K562 (cell line): Measurements from ENCODE around the gene SGIP1. TPM values are rescaled to one million over a fixed set of nuclear protein-coding genes. Genes with fewer than 3 reads are reported as not detected.

Experiments used
- ATAC-seq: fragments of 200-7000 bp; cut with Tn5 transposase; 3 replicates; pipeline ENCODE4 v1.9.1; 2020; ENCODE audit warnings: moderate library complexity
- BruUV-seq: library from RNA; stranded (reverse); fragments of 400-500 nt; replicated peaks from 2 replicates; lab custom pipeline; 2021; lab: Mats Ljungman, UMichigan
- CTCF ChIA-PET: fragments of 300-600 bp; formaldehyde crosslinking; extraction: SDS; loops from one replicate; lab custom pipeline; 2021; ENCODE audit warnings: low intra/inter-chr PET ratio; lab: Yijun Ruan, JAX
- POLR2A ChIA-PET: fragments of 300-600, 350-650 bp; sonication (Branson Sonifier 250); formaldehyde crosslinking; extraction: SDS; loops from one replicate; lab custom pipeline; 2021; ENCODE audit warnings: antibody characterized with exemption, inconsistent platforms; lab: Yijun Ruan, JAX
- DNase-seq, 4 experiments: peaks; one replicate each; pipeline versions ENCODE4 v3.0.0 to v3.0.0-alpha.2; 2011 to 2018; ENCODE audit warnings: low spot score in 3 of 4, mixed read lengths in 3 of 4; ENCODE audit errors: extremely low read depth in 1 of 4
- FAIRE-seq: peaks from 2 replicates; lab custom pipeline; 2011; peaks lifted over from hg19 to GRCh38; lab: Jason Lieb, UNC
- H2AFZ ChIP-seq: 2 replicates; pipeline ENCODE4 v1.6.0; 2011; ENCODE audit warnings: low read depth, low read length, control low read depth, inconsistent platforms
- H3K27ac ChIP-seq: fragments of 200-600 bp; 3 replicates; pipeline ENCODE4 v1.8.0; 2011; ENCODE audit warnings: low read depth, mild to moderate bottlenecking, control low read depth, inconsistent platforms, low read length, moderate library complexity, mixed read lengths; ENCODE audit errors: extremely low read depth
- H3K27me3 ChIP-seq, 2 experiments: fragments of 300-600 bp in 1 of 2; 2 replicates in 1 of 2; 3 replicates in 1 of 2; pipeline versions ENCODE4 v1.6.0 to v1.8.0; 2011; ENCODE audit warnings: inconsistent platforms in 2 of 2, low read length in 2 of 2, mild to moderate bottlenecking in 1 of 2, mixed read lengths in 1 of 2, moderate library complexity in 1 of 2; ENCODE audit not compliant: control insufficient read depth in 2 of 2, insufficient read depth in 2 of 2
- H3K36me3 ChIP-seq: fragments of 300-600 bp; 3 replicates; pipeline ENCODE4 v1.8.0; 2011; ENCODE audit warnings: mild to moderate bottlenecking, low read length, inconsistent platforms; ENCODE audit not compliant: control insufficient read depth, insufficient read depth
- H3K4me1 ChIP-seq, 2 experiments: fragments of 200-600 bp in 1 of 2; replicated peaks in 1 of 2; 2 replicates in 1 of 2; 3 replicates in 1 of 2; pipeline versions ENCODE4 v1.5.1 to v1.8.0; 2011; ENCODE audit warnings: inconsistent platforms in 2 of 2, low read length in 2 of 2, mild to moderate bottlenecking in 1 of 2, mixed read lengths in 1 of 2, moderate library complexity in 1 of 2; ENCODE audit not compliant: control insufficient read depth in 2 of 2, insufficient read depth in 2 of 2
- H3K4me2 ChIP-seq: 2 replicates; pipeline ENCODE4 v1.6.1; 2011; ENCODE audit warnings: low read length, control low read depth, inconsistent platforms, mixed read lengths; ENCODE audit not compliant: insufficient read depth
- H3K4me3 ChIP-seq: fragments of 200-600 bp; sonication (generic), shearing (Covaris generic); 2 replicates; pipeline ENCODE4 v1.5.1; 2016; ENCODE audit warnings: control low read depth, inconsistent platforms
- H3K79me2 ChIP-seq: fragments of 200-600 bp; 3 replicates; pipeline ENCODE4 v1.8.0; 2011; ENCODE audit warnings: low read length, inconsistent platforms; ENCODE audit not compliant: control insufficient read depth, insufficient read depth
- H3K9ac ChIP-seq, 2 experiments: 2 replicates each; pipeline versions ENCODE4 v1.6.0 to v1.6.1; 2011; ENCODE audit warnings: low read depth in 2 of 2, low read length in 2 of 2, control low read depth in 1 of 2, inconsistent platforms in 1 of 2, mild to moderate bottlenecking in 1 of 2, mixed read lengths in 1 of 2; ENCODE audit not compliant: insufficient read depth in 1 of 2
- H3K9me1 ChIP-seq: one replicate; pipeline ENCODE4 v1.6.0; 2011; ENCODE audit warnings: inconsistent platforms, mild to moderate bottlenecking, low read length, moderate library complexity; ENCODE audit not compliant: control insufficient read depth, insufficient read depth
- H3K9me3 ChIP-seq: replicated peaks from 2 replicates; pipeline ENCODE4 v1.5.1; 2011; ENCODE audit warnings: low read depth, low read length, inconsistent platforms; ENCODE audit not compliant: control insufficient read depth, insufficient read depth
- H4K20me1 ChIP-seq: replicated peaks from 2 replicates; pipeline ENCODE4 v1.6.1; 2011; ENCODE audit warnings: low read length, inconsistent platforms, mixed read lengths; ENCODE audit not compliant: control insufficient read depth, insufficient read depth
- CHD4 ChIP-seq: fragments of 200-600 bp; sonication (generic); IDR thresholded peaks from 3 replicates; pipeline ENCODE4 v1.6.1; 2012; ENCODE audit warnings: low read depth, mild to moderate bottlenecking, mixed read lengths, low read length, inconsistent platforms; ENCODE audit not compliant: insufficient read depth, insufficient replicate concordance, poor library complexity, severe bottlenecking
- HBP1 ChIP-seq: fragments of 450-650 bp; formaldehyde crosslinking; IDR thresholded peaks from 2 replicates; pipeline ENCODE4 v1.4.0; 2022; ENCODE audit warnings: missing genetic modification characterization
- HDAC1 ChIP-seq, 2 experiments: fragments of 450-650 bp; IDR thresholded peaks; 2 replicates each; pipeline ENCODE4 v1.6.1; 2016 to 2017; ENCODE audit warnings: inconsistent platforms in 1 of 2, mild to moderate bottlenecking in 1 of 2, moderate library complexity in 1 of 2
- MCM3 ChIP-seq: fragments of 450-650 bp; IDR thresholded peaks from 2 replicates; pipeline ENCODE4 v1.6.1; 2016
- MYBL2 ChIP-seq, 2 experiments: fragments of 450-650 bp in 1 of 2; sonication (generic) in 1 of 2; formaldehyde crosslinking in 1 of 2; IDR thresholded peaks; 2 replicates each; pipeline versions ENCODE4 v1.6.1 to v1.8.1; 2017 to 2022; ENCODE audit warnings: borderline replicate concordance in 1 of 2, inconsistent platforms in 1 of 2, low read depth in 1 of 2, mild to moderate bottlenecking in 1 of 2, missing genetic modification reagents in 1 of 2, moderate library complexity in 1 of 2
- NEUROD1 ChIP-seq: fragments of 150-350 bp; IDR thresholded peaks from 2 replicates; pipeline ENCODE4 v1.6.1; 2014; ENCODE audit warnings: borderline replicate concordance, low read length, low read depth; ENCODE audit not compliant: partially characterized antibody
- RNF2 ChIP-seq: sonication (generic); IDR thresholded peaks from 2 replicates; pipeline ENCODE4 v1.6.1; 2016
- ZNF239 ChIP-seq: fragments of 250-450 bp; sonication (Bioruptor Pico); IDR thresholded peaks from 2 replicates; pipeline ENCODE4 v1.4.0; 2020; ENCODE audit warnings: mild to moderate bottlenecking
- ZNF740 ChIP-seq, 3 experiments: fragments of 200-800 bp in 1 of 3; sonication (Bioruptor generic) in 1 of 3; sonication (generic) in 1 of 3; formaldehyde crosslinking in 1 of 3; IDR thresholded peaks; 2 replicates each; pipeline versions ENCODE4 v1.6.1 to v1.8.0; 2016 to 2022; ENCODE audit warnings: mild to moderate bottlenecking in 2 of 3, missing compliant biosample characterization in 2 of 3, missing genetic modification characterization in 2 of 3, missing genetic modification reagents in 1 of 3
- WGBS: fragments of 100-300 bp; shearing (Covaris generic); methylation state at CpG from one replicate; pipeline ENCODE4 v1.1.6; 2016; ENCODE audit warnings: low coverage, mixed read lengths; ENCODE audit not compliant: insufficient coverage; ENCODE audit errors: missing lambda C conversion rate; 5-methylcytosine and 5-hydroxymethylcytosine counted together
- in situ Hi-C: fragments of 300-500 bp; cut with MboI; formaldehyde crosslinking; loops from 4 replicates; pipeline ENCODE4 v1.15.0; 2018; ENCODE audit warnings: inconsistent platforms, mixed read lengths
- intact Hi-C: fragments of 100-400 bp; cut with micrococcal nuclease; formaldehyde crosslinking; loops from 2 replicates; pipeline ENCODE4 v1.14.2; 2022
- polyA plus RNA-seq, 8 experiments: library from polyadenylated mRNA; depleted of rRNA in 4 of 8; stranded (reverse) in 5 of 8; unstranded in 3 of 8; fragments of >200 nt; fragmentation: Nextera tagmentation in 2 of 8; fragmentation: Illumina TruSeq in 1 of 8; extraction: Ambion mirVana in 2 of 8; extraction: Trizol in 1 of 8; gene quantifications; 2 replicates each; pipeline versions ENCODE4 v1.2.1 to v1.2.3, GENCODE V29; 2011 to 2014; ENCODE audit warnings: inconsistent platforms in 1 of 8, missing spikeins in 1 of 8
- total RNA-seq, 7 experiments: library from RNA; depleted of rRNA in 6 of 7; stranded (reverse); fragments of >200 nt in 6 of 7; fragmentation: Illumina TruSeq in 2 of 7; extraction: Trizol in 2 of 7; gene quantifications; 2 replicates each; pipeline versions ENCODE4 v1.2.1 to v1.2.3, GENCODE V29; 2011 to 2021; ENCODE audit warnings: low replicate concordance in 1 of 7

Gene SGIP1
- total and polyA plus RNA-seq, 9 of the 15 experiments (the other 6 are each of a cell fraction or from before 2014, with no cell fraction given) = 0.07 to 0.35 TPM; not detected in 7

- in situ Hi-C loops (no loop called here), intact Hi-C loops (no loop called here)
- H3K4me1 ChIP-seq = no peaks in the 10 kb centered on the region
- H3K4me2 ChIP-seq = no peak overlapping the region
- ATAC-seq (no peak), FAIRE-seq (no peak), DNase-seq (no peak)
- no peak for TF ChIP-seq ZNF740 (CRISPR knock-in tag; IDR thresholded peaks at IDR 0.05)
- no peak for TF ChIP-seq ZNF740 (tag; IDR thresholded peaks at IDR 0.05)
- TF ChIP-seq ZNF239 = no peak
- TF ChIP-seq MYBL2 (IDR thresholded peaks at IDR 0.05; ENCODE audit: low read depth) = no peak
- TF ChIP-seq MYBL2 (CRISPR knock-in tag; IDR thresholded peaks at IDR 0.05; ENCODE audit: borderline replicate concordance) = no peak
- TF ChIP-seq HBP1 (CRISPR knock-in tag) = no peak
- TF ChIP-seq RNF2 = no peak
- TF ChIP-seq NEUROD1 = no peak
- no peak for TF ChIP-seq CHD4
- no peak for TF ChIP-seq HDAC1 (IDR thresholded peaks at IDR 0.05)
- TF ChIP-seq MCM3 = no peak
- 1% methylated on average over 6 of the region's 6 CpGs for WGBS
- H4K20me1 ChIP-seq = no peaks in the 10 kb centered on the region
- H2AFZ ChIP-seq = no peak overlapping the region
- no TSS peak for BruUV-seq
- CTCF ChIA-PET = no interaction called here
- no peaks in the 10 kb centered on the region for H3K9me3 ChIP-seq
- no peak overlapping the region for H3K4me3 ChIP-seq
- no peaks in the 10 kb centered on the region for H3K9me1 ChIP-seq
- H3K27ac ChIP-seq = no peak overlapping the region
- H3K27me3 ChIP-seq = peaks cover 0 to 2% of the 10 kb centered on the region in 2 experiments; a peak in 2 of 5 replicates
- POLR2A ChIA-PET = interaction anchor here (0.5 kb wide), 1 partner anchor 14 kb away, joined by 3 read pairs; no protein-coding TSS in a partner anchor
- no peaks in the 10 kb centered on the region for H3K36me3 ChIP-seq
- no peaks in the 10 kb centered on the region for H3K79me2 ChIP-seq
- no peak overlapping the region for H3K9ac ChIP-seq
Observed at GRCh38 chr1:66520655-66521054, 13.3 kb upstream of the SGIP1 start.
